ENCODE results near the gene P4HB.
A peak's percentile ranks its signal among the peaks of the same experiment; 100 is the strongest.

The P4HB gene

GRCh38 chr17:81833921-81834830 is 26.2 kb downstream of the P4HB start:
- FAIRE-seq (no peak), DNase-seq (ENCODE audit: extremely low spot score, insufficient read length, low read depth) (no peak)

GRCh38 chr17:81833160-81833920 is 27.0 kb downstream of the P4HB start, which contains the start of gene MCRIP1:
Gene MCRIP1 (minus strand): TSS chr17:81833291. CDS start chr17:81824506, 8,785 bp downstream.
- FAIRE-seq (peak; percentile 78), DNase-seq (ENCODE audit: extremely low spot score, insufficient read length, low read depth) (peak; percentile 98)

- DNase-seq (ENCODE audit: extremely low spot score, insufficient read length, low read depth) (no peak), FAIRE-seq (no peak)
These were observed 27.7 kb downstream of the P4HB start for GRCh38 chr17:81832608-81833159.

- DNase-seq (ENCODE audit: extremely low spot score, insufficient read length, low read depth) (no peak), FAIRE-seq (peak; percentile 29)
These were observed 28.3 kb downstream of the P4HB start for GRCh38 chr17:81831957-81832607.

GRCh38 chr17:81831563-81831956 is 28.8 kb downstream of the P4HB start:
- FAIRE-seq (peak; percentile 21), DNase-seq (ENCODE audit: extremely low spot score, insufficient read length, low read depth) (no peak)

- no peak for DNase-seq (ENCODE audit: extremely low spot score, insufficient read length, low read depth)
- no peak for FAIRE-seq
These were observed 30.5 kb downstream of the P4HB start for GRCh38 chr17:81829858-81830257.

- no peak for FAIRE-seq
These were observed 31.7 kb downstream of the P4HB start for GRCh38 chr17:81828656-81829055.

GRCh38 chr17:81825841-81826466 is 34.4 kb downstream of the P4HB start:
- no peak for DNase-seq (ENCODE audit: extremely low spot score, insufficient read length, low read depth)
- no peak for FAIRE-seq

More at GRCh38 chr17:81828656-81829055, 31.7 kb downstream of the P4HB start:
- DNase-seq (ENCODE audit: extremely low spot score, insufficient read length, low read depth) = no peak

GRCh38 chr17:81824595-81824994 is 35.7 kb downstream of the P4HB start:
- no peak for FAIRE-seq
- no peak for DNase-seq (ENCODE audit: extremely low spot score, insufficient read length, low read depth)

GRCh38 chr17:81823820-81824550 is 36.4 kb downstream of the P4HB start:
- DNase-seq (ENCODE audit: extremely low spot score, insufficient read length, low read depth) (no peak), FAIRE-seq (no peak)

GRCh38 chr17:81822996-81823819 is 37.1 kb downstream of the P4HB start:
- FAIRE-seq (no peak), DNase-seq (ENCODE audit: extremely low spot score, insufficient read length, low read depth) (no peak)

- FAIRE-seq = no peak
- no peak for DNase-seq (ENCODE audit: extremely low spot score, insufficient read length, low read depth)
These were observed 38.1 kb downstream of the P4HB start for GRCh38 chr17:81822312-81822637.

- no peak for FAIRE-seq
- DNase-seq (ENCODE audit: extremely low spot score, insufficient read length, low read depth) = no peak
These were observed 38.6 kb downstream of the P4HB start for GRCh38 chr17:81821603-81822311.

GRCh38 chr17:81821147-81821546 is 39.2 kb downstream of the P4HB start:
- no peak for DNase-seq (ENCODE audit: extremely low spot score, insufficient read length, low read depth)
- no peak for FAIRE-seq

GRCh38 chr17:81819708-81820107 is 40.6 kb downstream of the P4HB start:
- no peak for DNase-seq (ENCODE audit: extremely low spot score, insufficient read length, low read depth)
- no peak for FAIRE-seq

GRCh38 chr17:81817758-81818147 is 42.6 kb downstream of the P4HB start:
- FAIRE-seq (no peak), DNase-seq (ENCODE audit: extremely low spot score, insufficient read length, low read depth) (no peak)

- DNase-seq (ENCODE audit: extremely low spot score, insufficient read length, low read depth) (no peak), FAIRE-seq (no peak)
These were observed 44.7 kb downstream of the P4HB start for GRCh38 chr17:81815646-81815986.
